Measurements from ENCODE around the gene EREG.

Gene EREG

GRCh38 chr4:74428276-74428675 lies 63.3 kb downstream of the EREG start:
- no peak for DNase-seq (ENCODE audit: low spot score)

- DNase-seq (ENCODE audit: low spot score): no peak
Observed at GRCh38 chr4:74431113-74431826, 66.3 kb downstream of the EREG start.

- no peak for DNase-seq (ENCODE audit: low spot score)
Observed at GRCh38 chr4:74433043-74433442, 68.1 kb downstream of the EREG start.

- no peak for DNase-seq (ENCODE audit: low spot score)
Observed at GRCh38 chr4:74433541-74434172, 68.7 kb downstream of the EREG start.

DNA sequence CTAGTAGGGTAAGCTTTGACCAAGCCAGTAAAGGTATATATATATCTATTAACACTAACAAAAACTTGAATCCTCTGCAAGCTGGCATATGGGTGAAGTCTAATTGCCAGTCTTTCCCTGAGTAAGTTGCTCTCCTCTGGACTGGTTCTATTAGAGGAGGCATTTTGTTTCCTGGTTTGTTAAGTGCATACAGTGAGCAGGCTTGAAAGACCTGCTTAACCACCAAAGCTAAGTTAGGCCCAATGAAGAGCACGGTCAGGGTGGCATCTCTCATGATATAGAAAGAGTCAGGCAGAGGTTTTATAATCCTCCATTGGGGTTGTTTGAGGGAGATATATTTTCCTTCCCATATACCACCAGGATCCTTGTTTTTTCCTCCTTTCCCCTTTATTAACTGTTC lies 70.4 kb downstream of the EREG start:
- DNase-seq (ENCODE audit: low spot score): no peak

- no peak for DNase-seq (ENCODE audit: low spot score)
Observed at GRCh38 chr4:74437866-74438265, 72.9 kb downstream of the EREG start.
